ENCODE measurements around the gene GAB2. TPM values are rescaled to one million over a fixed set of nuclear protein-coding genes. Genes with fewer than 3 reads are reported as not detected.
A peak's percentile ranks its signal among the peaks of the same experiment; 100 is the strongest.

Gene GAB2
- total RNA-seq, 1 donor, result 8.2 TPM

- DNase-seq (ENCODE audit: low read depth), result no peak
- TF ChIP-seq CTCF (IDR thresholded peaks at IDR 0.05; ENCODE audit: insufficient read depth, low read depth, low read length), result no peak
- H3K4me3 ChIP-seq (ENCODE audit: low read depth, low read length), result no peak overlapping the region
Observed at GRCh38 chr11:78323363-78323762, 94.3 kb downstream of the GAB2 start.

- DNase-seq (ENCODE audit: low read depth), result peak; percentile 63
- TF ChIP-seq CTCF (IDR thresholded peaks at IDR 0.05; ENCODE audit: insufficient read depth, low read depth, low read length), result no peak
- H3K4me3 ChIP-seq (ENCODE audit: low read depth, low read length), result no peak overlapping the region
Observed at GRCh38 chr11:78319453-78319955, 98.1 kb downstream of the GAB2 start.

- no peak for TF ChIP-seq CTCF (IDR thresholded peaks at IDR 0.05; ENCODE audit: insufficient read depth, low read depth, low read length)
- DNase-seq (ENCODE audit: low read depth), result peak; percentile 46
- no peak overlapping the region for H3K4me3 ChIP-seq (ENCODE audit: low read depth, low read length)
Observed at GRCh38 chr11:78318321-78319114, 99.1 kb downstream of the GAB2 start.

DNA sequence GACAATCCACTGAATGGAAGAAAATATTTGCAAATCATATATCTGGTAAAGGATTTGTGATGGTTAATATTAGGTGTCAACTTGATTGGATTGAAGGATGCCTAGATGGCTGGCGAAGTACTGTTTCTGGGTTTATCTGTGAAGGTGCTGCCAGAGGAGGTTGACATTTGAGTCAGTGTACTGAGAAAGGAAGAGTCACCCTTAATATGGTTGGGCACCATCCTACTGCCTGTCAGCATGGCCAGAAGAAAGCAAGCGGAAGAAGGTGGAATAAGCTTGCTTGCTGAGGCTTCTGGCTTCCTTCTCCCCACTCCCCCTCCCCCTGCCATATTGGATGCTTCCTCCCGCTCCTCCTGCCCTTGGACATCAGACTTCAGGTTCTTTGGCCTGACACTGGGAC is 101.9 kb downstream of the GAB2 start:
- no peak overlapping the region for H3K4me3 ChIP-seq (ENCODE audit: low read depth, low read length)
- DNase-seq (ENCODE audit: low read depth), result no peak
- TF ChIP-seq CTCF (IDR thresholded peaks at IDR 0.05; ENCODE audit: insufficient read depth, low read depth, low read length), result no peak

DNA sequence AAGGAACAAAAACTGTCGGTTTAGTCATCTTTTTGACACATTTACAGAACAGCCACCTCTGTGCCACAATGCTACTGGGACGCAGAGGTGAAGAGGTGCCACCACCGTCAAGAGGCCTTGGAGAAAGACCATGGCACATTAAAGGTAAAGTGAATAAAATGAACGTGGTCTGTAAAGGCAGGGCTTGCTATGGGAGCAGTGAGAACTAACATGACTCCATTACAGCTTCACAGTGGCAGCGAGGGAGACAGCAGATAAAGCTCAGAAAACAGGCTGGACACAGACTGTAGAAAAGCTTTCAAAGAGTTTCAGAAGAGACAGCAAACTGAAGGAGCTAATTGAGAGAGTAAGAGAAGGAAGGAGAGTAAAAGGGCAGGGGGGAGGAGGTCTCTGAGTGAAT is 102.9 kb downstream of the GAB2 start:
- TF ChIP-seq CTCF (IDR thresholded peaks at IDR 0.05; ENCODE audit: insufficient read depth, low read depth, low read length), result no peak
- H3K4me3 ChIP-seq (ENCODE audit: low read depth, low read length), result no peak overlapping the region
- no peak for DNase-seq (ENCODE audit: low read depth)

DNA sequence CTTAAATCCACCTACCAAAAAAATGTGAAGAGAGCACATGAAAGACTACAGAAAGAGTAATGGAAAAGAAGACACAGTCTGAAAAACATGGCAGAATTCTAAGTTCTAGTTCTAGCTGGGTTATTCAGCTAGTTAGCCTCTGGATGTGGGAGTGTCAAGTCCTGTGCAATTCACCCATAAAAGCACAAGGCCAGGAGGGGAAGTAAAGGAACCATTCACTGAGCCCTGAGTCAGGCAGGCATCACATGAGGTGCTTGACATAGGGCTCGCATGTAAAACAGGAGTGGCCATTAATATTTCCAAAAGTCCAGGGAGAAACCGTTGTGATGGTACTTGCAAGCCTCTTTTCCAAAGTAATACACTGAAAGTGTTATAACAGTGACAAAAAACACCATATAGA is 103.7 kb downstream of the GAB2 start:
- TF ChIP-seq CTCF (IDR thresholded peaks at IDR 0.05; ENCODE audit: insufficient read depth, low read depth, low read length), result no peak
- no peak for DNase-seq (ENCODE audit: low read depth)

More for the DNA sequence above, 103.7 kb downstream of the GAB2 start:
- H3K4me3 ChIP-seq (ENCODE audit: low read depth, low read length), result no peak overlapping the region

All from fibroblast of villous mesenchyme (primary cell).